ENCODE data around the gene UBXN6. TPM values are rescaled to one million over a fixed set of nuclear protein-coding genes. Genes with fewer than 3 reads are reported as not detected.
A peak's percentile ranks its signal among the peaks of the same experiment; 100 is the strongest.

The UBXN6 gene
- total RNA-seq, 1 donor from 2014 or later, result 116 TPM

DNA sequence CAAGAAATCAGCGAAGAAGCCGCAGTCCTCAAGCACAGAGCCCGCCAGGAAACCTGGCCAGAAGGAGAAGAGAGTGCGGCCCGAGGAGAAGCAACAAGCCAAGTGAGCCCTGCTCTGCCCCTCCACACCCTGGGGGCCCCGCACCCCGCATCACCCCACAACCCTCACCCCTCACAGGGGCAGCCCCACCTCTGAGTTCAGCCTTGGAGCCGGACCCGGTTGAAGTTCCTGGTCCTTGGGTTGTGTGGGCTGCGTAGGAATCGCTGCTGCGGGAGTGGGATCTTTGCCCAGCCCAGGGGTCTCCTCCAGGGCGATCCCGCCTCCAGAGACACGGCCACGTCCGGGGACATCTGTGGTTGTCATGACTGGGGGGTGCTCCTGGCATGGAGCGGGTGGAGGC is 38.7 kb upstream of the UBXN6 start:
- Histone ChIP-seq H3K36me3 (ENCODE audit: control insufficient read depth, insufficient read depth, low read length) (peaks cover 22% of the 10 kb centered on the region), H3K4me3 (ENCODE audit: low read depth, low read length) (no peak overlapping the region), H3K27me3 (ENCODE audit: control insufficient read depth, insufficient read depth, low read length) (no peaks in the 10 kb centered on the region)
- TF ChIP-seq, protein P1, sequence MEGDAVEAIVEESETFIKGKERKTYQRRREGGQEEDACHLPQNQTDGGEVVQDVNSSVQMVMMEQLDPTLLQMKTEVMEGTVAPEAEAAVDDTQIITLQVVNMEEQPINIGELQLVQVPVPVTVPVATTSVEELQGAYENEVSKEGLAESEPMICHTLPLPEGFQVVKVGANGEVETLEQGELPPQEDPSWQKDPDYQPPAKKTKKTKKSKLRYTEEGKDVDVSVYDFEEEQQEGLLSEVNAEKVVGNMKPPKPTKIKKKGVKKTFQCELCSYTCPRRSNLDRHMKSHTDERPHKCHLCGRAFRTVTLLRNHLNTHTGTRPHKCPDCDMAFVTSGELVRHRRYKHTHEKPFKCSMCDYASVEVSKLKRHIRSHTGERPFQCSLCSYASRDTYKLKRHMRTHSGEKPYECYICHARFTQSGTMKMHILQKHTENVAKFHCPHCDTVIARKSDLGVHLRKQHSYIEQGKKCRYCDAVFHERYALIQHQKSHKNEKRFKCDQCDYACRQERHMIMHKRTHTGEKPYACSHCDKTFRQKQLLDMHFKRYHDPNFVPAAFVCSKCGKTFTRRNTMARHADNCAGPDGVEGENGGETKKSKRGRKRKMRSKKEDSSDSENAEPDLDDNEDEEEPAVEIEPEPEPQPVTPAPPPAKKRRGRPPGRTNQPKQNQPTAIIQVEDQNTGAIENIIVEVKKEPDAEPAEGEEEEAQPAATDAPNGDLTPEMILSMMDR (IDR thresholded peaks at IDR 0.05; ENCODE audit: insufficient read depth, low read length, severe bottlenecking), result no peak
- DNase-seq (ENCODE audit: low read depth) (no peak), FAIRE-seq (no peak)

DNA sequence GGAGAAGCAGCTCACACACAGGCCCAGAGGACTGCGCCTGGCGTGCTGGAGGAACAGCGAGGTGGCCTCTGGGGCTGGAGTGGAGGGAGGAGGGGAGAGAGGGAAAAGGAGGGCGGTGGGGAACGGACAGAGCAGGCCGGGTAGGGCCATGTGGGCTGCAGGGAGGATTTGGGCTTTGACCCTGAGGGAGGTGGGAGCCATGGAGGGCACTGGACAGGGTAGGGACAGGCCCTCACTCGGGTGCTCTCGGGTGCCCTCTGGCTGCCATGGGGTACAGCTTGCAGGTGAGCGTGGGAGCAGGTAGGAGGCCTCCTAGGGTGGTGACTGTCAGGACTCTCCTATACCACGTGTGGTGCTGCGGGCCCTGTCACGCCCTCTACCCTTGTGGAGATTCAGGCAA is 37.9 kb upstream of the UBXN6 start:
- DNase-seq (ENCODE audit: low read depth), result peak; percentile 35
- H3K4me3 ChIP-seq (ENCODE audit: low read depth, low read length), result no peak overlapping the region
- FAIRE-seq, result no peak
- H3K27me3 ChIP-seq (ENCODE audit: control insufficient read depth, insufficient read depth, low read length), result no peaks in the 10 kb centered on the region
- TF ChIP-seq, protein P1 (IDR thresholded peaks at IDR 0.05; ENCODE audit: insufficient read depth, low read length, severe bottlenecking), result peak; percentile 70
- H3K36me3 ChIP-seq (ENCODE audit: control insufficient read depth, insufficient read depth, low read length), result peaks cover 23% of the 10 kb centered on the region

DNA sequence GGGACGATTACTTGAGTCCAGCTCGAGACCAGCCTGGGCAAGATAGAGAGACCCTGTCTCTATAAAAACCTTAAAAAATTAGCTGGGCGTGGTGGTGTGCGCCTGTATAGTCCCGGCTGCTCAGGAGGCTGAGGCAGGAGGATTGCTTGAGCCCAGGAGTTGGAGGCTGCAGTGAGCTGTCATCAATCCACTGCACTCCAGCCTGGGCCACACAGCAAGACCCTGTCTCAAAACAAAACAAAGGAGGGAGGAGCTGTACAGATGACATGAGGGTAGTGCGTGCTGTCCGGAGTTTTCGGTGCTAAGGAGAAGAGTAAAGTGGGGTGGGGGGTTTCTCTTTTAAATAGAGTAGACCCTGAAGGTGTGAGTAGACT is 37.1 kb upstream of the UBXN6 start:
- Histone ChIP-seq H3K36me3 (ENCODE audit: control insufficient read depth, insufficient read depth, low read length) (peaks cover 26% of the 10 kb centered on the region), H3K27me3 (ENCODE audit: control insufficient read depth, insufficient read depth, low read length) (no peaks in the 10 kb centered on the region), H3K4me3 (ENCODE audit: low read depth, low read length) (no peak overlapping the region)
- TF ChIP-seq, protein P1 (IDR thresholded peaks at IDR 0.05; ENCODE audit: insufficient read depth, low read length, severe bottlenecking), result no peak
- DNase-seq (ENCODE audit: low read depth) (no peak), FAIRE-seq (no peak)

DNA sequence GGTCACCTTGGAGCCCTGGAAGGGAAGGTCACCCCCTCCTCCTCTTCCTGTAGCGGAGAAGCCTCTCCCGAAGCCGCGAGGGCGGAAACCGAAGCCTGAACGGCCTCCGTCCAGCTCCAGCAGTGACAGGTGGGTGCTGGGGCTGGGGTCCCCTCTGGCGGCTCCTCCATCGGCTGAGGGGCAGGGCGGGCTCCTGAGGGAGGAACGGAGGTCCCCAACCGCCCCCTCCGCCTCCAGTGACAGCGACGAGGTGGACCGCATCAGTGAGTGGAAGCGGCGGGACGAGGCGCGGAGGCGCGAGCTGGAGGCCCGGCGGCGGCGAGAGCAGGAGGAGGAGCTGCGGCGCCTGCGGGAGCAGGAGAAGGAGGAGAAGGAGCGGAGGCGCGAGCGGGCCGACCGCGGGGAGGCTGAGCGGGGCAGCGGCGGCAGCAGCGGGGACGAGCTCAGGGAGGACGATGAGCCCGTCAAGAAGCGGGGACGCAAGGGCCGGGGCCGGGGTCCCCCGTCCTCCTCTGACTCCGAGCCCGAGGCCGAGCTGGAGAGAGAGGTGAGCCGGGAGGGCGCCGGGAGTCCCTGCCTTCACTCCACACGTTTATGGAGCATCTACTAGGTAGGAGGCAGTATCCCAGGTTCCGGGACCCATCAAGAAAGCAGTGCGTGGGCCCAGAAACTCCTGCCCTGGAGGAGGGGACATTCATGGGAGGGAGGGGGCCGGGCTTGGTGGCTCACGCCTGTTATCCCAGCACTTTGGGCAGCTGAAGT is 36.5 kb upstream of the UBXN6 start:
- Histone ChIP-seq H3K36me3 (ENCODE audit: control insufficient read depth, insufficient read depth, low read length) (peaks cover 25% of the 10 kb centered on the region), H3K4me3 (ENCODE audit: low read depth, low read length) (no peak overlapping the region), H3K27me3 (ENCODE audit: control insufficient read depth, insufficient read depth, low read length) (no peaks in the 10 kb centered on the region)
- TF ChIP-seq, protein P1 (IDR thresholded peaks at IDR 0.05; ENCODE audit: insufficient read depth, low read length, severe bottlenecking), result no peak
- FAIRE-seq (no peak), DNase-seq (ENCODE audit: low read depth) (no peak)

DNA sequence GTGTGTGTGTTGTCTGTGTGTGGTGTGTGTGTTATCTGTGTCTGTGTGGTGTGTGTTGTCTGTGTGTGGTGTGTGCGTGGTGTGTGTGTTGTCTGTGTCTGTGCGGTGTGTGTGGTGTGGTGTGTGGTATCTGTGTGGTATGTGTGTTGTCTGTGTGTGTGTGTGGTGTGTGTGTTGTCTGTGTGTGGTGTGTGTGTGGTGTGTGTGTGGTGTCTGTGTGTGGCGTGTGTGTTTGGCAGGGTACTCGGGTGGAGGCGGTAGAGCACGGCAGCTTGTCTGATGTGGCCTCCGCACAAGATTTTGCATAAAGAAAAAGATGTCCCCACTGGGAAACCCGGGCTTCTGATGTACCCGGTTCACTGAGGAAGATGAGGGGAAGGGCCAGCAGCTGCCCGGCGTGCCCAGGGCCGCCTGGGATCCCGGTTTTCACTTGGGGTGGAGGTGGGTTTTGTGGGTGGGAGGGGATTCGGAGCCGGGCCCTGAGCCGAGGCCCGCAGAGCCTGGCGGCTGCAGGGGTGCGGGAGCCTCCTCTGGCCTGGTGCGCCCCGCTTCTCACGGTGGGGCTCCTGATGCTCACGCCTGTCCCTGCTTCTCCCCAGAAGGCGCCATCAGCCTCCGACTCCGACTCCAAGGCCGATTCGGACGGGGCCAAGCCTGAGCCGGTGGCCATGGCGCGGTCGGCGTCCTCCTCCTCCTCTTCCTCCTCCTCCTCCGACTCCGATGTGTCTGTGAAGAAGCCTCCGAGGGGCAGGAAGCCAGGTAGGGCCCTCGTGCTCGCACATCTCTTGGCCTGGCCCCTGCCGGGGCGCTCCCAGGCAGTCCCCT is 35.7 kb upstream of the UBXN6 start:
- DNase-seq (ENCODE audit: low read depth) (no peak), FAIRE-seq (no peak)
- Histone ChIP-seq H3K4me3 (ENCODE audit: low read depth, low read length) (no peak overlapping the region), H3K27me3 (ENCODE audit: control insufficient read depth, insufficient read depth, low read length) (no peaks in the 10 kb centered on the region), H3K36me3 (ENCODE audit: control insufficient read depth, insufficient read depth, low read length) (peaks cover 24% of the 10 kb centered on the region)
- TF ChIP-seq, protein P1 (IDR thresholded peaks at IDR 0.05; ENCODE audit: insufficient read depth, low read length, severe bottlenecking), result no peak
